ENCODE data around the gene ATAD1. TPM values are rescaled to one million over a fixed set of nuclear protein-coding genes. Genes with fewer than 3 reads are reported as not detected.

The ATAD1 gene
- total and polyA plus RNA-seq, 9 of the 15 experiments (the other 6 are each of a cell fraction or from before 2014, with no cell fraction given) = 11.3 to 33.8 (median 27.3) TPM

DNA sequence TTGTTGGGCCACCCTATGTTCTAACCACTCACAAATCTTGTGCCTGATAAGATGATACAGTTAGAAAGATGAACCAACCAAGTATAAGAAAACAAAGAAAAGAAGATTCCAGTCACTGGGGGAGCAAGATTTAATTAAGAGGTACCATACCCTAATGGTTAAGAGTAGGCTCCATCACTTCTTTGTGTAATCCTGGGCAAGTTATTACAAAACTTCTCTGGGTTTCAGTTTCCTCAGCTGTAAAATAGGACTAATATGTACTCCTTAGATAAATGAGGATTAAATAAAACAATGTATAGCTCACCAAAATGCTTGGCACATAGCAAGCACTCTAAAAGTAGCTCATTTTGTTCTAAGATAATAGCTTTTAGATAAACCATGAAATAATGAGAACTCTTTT is 58.5 kb downstream of the ATAD1 start:
- no peak for ATAC-seq
- POLR2A ChIA-PET = interaction anchor here (0.9 to 1.8 kb wide), 2 partner anchors 10 to 14 kb away, joined by 3 to 4 read pairs; no protein-coding TSS in a partner anchor

DNA sequence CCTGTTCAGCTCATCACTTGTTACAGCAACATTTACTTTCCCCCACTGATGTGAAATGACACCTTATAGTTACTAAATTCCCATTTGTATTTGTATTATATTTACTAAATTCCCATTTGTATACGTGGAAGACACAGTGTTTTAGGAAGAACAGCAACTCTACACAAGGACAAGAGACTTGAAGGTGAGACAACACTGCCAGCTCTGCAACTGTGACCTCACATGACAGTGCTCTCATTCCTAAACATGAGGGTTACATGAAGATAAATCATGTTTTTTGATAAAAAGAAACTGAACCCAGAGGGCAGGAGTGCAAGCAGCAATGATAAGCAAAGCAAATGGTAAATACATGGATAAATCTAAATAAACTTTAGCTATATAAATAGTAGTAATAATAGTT is 60.3 kb downstream of the ATAD1 start:
- in situ Hi-C loops (cut with MboI) (no loop called here), intact Hi-C loops (cut with micrococcal nuclease) (no loop called here)
- DNase-seq (ENCODE audit: extremely low read depth in 1 of 4, low spot score in 3 of 4) (no peak), FAIRE-seq (no peak), ATAC-seq (no peak)
- Histone ChIP-seq H3K9me1 (ENCODE audit: control insufficient read depth, insufficient read depth, low read length) (no peaks in the 10 kb centered on the region), H3K79me2 (ENCODE audit: control insufficient read depth, insufficient read depth, low read length) (no peaks in the 10 kb centered on the region), H4K20me1 (replicated peaks; ENCODE audit: control insufficient read depth, insufficient read depth, low read length) (no peaks in the 10 kb centered on the region), H3K27me3 (ENCODE audit: control insufficient read depth in 2 of 2, insufficient read depth in 2 of 2, low read length in 2 of 2) (no peaks in the 10 kb centered on the region), H3K27ac (ENCODE audit: extremely low read depth, low read depth, low read length) (no peak overlapping the region), H3K4me2 (ENCODE audit: insufficient read depth, low read length) (no peak overlapping the region), H3K36me3 (ENCODE audit: control insufficient read depth, insufficient read depth, low read length) (peaks cover 56% of the 10 kb centered on the region), H3K9ac (ENCODE audit: insufficient read depth in 1 of 2, low read depth in 2 of 2, low read length in 2 of 2) (no peak overlapping the region), H3K4me3 (no peak overlapping the region), H3K9me3 (replicated peaks; ENCODE audit: control insufficient read depth, insufficient read depth, low read depth, low read length) (no peaks in the 10 kb centered on the region), H2AFZ (ENCODE audit: low read depth, low read length) (no peak overlapping the region), H3K4me1 (replicated peaks in 1 of 2; ENCODE audit: control insufficient read depth in 2 of 2, insufficient read depth in 2 of 2, low read length in 2 of 2) (no peaks in the 10 kb centered on the region; a peak in 1 of 5 replicates)
- no TSS peak for BruUV-seq (replicated peaks)
- ChIA-PET POLR2A (no interaction called here), CTCF (ENCODE audit: low intra/inter-chr PET ratio) (no interaction called here)
- WGBS (ENCODE audit: insufficient coverage, low coverage, missing lambda C conversion rate) = 100% methylated on average over 1 of the region's 1 CpG
- TF ChIP-seq KAT8 (IDR thresholded peaks at IDR 0.05; ENCODE audit: low read depth) (no peak), MED1 (CRISPR knock-in tag; IDR thresholded peaks at IDR 0.05; ENCODE audit: borderline replicate concordance) (no peak), KLF16 (IDR thresholded peaks at IDR 0.05) (no peak), NFATC3 (IDR thresholded peaks at IDR 0.05) (no peak), RBM14 (IDR thresholded peaks at IDR 0.05; ENCODE audit: borderline replicate concordance, insufficient read depth, low read depth, low read length) (no peak), JUND (IDR thresholded peaks at IDR 0.05; ENCODE audit: borderline replicate concordance, low read depth, low read length) (no peak), JUND (tag; IDR thresholded peaks at IDR 0.05; ENCODE audit: borderline replicate concordance, low read depth, low read length) (no peak), TFAM (CRISPR knock-in tag; conservative IDR thresholded peaks at IDR 0.05) (no peak)
- TF ChIP-seq, protein P1, sequence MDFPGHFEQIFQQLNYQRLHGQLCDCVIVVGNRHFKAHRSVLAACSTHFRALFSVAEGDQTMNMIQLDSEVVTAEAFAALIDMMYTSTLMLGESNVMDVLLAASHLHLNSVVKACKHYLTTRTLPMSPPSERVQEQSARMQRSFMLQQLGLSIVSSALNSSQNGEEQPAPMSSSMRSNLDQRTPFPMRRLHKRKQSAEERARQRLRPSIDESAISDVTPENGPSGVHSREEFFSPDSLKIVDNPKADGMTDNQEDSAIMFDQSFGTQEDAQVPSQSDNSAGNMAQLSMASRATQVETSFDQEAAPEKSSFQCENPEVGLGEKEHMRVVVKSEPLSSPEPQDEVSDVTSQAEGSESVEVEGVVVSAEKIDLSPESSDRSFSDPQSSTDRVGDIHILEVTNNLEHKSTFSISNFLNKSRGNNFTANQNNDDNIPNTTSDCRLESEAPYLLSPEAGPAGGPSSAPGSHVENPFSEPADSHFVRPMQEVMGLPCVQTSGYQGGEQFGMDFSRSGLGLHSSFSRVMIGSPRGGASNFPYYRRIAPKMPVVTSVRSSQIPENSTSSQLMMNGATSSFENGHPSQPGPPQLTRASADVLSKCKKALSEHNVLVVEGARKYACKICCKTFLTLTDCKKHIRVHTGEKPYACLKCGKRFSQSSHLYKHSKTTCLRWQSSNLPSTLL (IDR thresholded peaks at IDR 0.05) = no peak
- TF ChIP-seq, protein P2, sequence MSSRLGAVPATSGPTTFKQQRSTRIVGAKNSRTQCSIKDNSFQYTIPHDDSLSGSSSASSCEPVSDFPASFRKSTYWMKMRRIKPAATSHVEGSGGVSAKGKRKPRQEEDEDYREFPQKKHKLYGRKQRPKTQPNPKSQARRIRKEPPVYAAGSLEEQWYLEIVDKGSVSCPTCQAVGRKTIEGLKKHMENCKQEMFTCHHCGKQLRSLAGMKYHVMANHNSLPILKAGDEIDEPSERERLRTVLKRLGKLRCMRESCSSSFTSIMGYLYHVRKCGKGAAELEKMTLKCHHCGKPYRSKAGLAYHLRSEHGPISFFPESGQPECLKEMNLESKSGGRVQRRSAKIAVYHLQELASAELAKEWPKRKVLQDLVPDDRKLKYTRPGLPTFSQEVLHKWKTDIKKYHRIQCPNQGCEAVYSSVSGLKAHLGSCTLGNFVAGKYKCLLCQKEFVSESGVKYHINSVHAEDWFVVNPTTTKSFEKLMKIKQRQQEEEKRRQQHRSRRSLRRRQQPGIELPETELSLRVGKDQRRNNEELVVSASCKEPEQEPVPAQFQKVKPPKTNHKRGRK (tag; IDR thresholded peaks at IDR 0.05) = no peak
- TF ChIP-seq, protein P3, sequence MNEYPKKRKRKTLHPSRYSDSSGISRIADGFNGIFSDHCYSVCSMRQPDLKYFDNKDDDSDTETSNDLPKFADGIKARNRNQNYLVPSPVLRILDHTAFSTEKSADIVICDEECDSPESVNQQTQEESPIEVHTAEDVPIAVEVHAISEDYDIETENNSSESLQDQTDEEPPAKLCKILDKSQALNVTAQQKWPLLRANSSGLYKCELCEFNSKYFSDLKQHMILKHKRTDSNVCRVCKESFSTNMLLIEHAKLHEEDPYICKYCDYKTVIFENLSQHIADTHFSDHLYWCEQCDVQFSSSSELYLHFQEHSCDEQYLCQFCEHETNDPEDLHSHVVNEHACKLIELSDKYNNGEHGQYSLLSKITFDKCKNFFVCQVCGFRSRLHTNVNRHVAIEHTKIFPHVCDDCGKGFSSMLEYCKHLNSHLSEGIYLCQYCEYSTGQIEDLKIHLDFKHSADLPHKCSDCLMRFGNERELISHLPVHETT (CRISPR knock-in tag; conservative IDR thresholded peaks at IDR 0.05 in 1 of 2, IDR thresholded peaks at IDR 0.05 in 1 of 2) = no peak

More for the DNA sequence above, 58.5 kb downstream of the ATAD1 start:
- Histone ChIP-seq H2AFZ (ENCODE audit: low read depth, low read length) (no peak overlapping the region), H3K4me3 (no peak overlapping the region), H3K9ac (ENCODE audit: insufficient read depth in 1 of 2, low read depth in 2 of 2, low read length in 2 of 2) (no peak overlapping the region), H3K4me1 (replicated peaks in 1 of 2; ENCODE audit: control insufficient read depth in 2 of 2, insufficient read depth in 2 of 2, low read length in 2 of 2) (peaks cover 3 to 6% of the 10 kb centered on the region in 2 experiments; a peak in 3 of 5 replicates), H3K4me2 (ENCODE audit: insufficient read depth, low read length) (no peak overlapping the region), H3K9me3 (replicated peaks; ENCODE audit: control insufficient read depth, insufficient read depth, low read depth, low read length) (no peaks in the 10 kb centered on the region), H3K36me3 (ENCODE audit: control insufficient read depth, insufficient read depth, low read length) (peaks cover 45% of the 10 kb centered on the region; the same call in 2 of the 3 replicates), H3K79me2 (ENCODE audit: control insufficient read depth, insufficient read depth, low read length) (no peaks in the 10 kb centered on the region), H3K9me1 (ENCODE audit: control insufficient read depth, insufficient read depth, low read length) (no peaks in the 10 kb centered on the region), H3K27ac (ENCODE audit: extremely low read depth, low read depth, low read length) (no peak overlapping the region), H3K27me3 (ENCODE audit: control insufficient read depth in 2 of 2, insufficient read depth in 2 of 2, low read length in 2 of 2) (no peaks in the 10 kb centered on the region), H4K20me1 (replicated peaks; ENCODE audit: control insufficient read depth, insufficient read depth, low read length) (no peaks in the 10 kb centered on the region)
- TF ChIP-seq MAFF (IDR thresholded peaks at IDR 0.05; ENCODE audit: low read length) = no peak
- no peak for FAIRE-seq
- DNase-seq (ENCODE audit: extremely low read depth in 1 of 4, low spot score in 3 of 4) = no peak
- in situ Hi-C loops (cut with MboI) = no loop called here
- BruUV-seq (replicated peaks) = no TSS peak
- CTCF ChIA-PET (ENCODE audit: low intra/inter-chr PET ratio) = no interaction called here
- intact Hi-C loops (cut with micrococcal nuclease) = no loop called here
